SH-SY5Y (cell line): ENCODE results near the gene MAP1LC3B2.

Experiments
- GATA2 ChIP-seq: IDR thresholded peaks from 2 replicates; pipeline ENCODE4 v1.6.1; 2011; ENCODE audit warnings: mild to moderate bottlenecking, low read depth, low read length
- GATA3 ChIP-seq: IDR thresholded peaks from 2 replicates; pipeline ENCODE4 v1.6.1; 2011; ENCODE audit warnings: low read depth, mild to moderate bottlenecking, low read length, moderate library complexity

MAP1LC3B2 gene

GRCh38 chr12:116621194-116621593 lies 62.0 kb downstream of the MAP1LC3B2 start:
- TF ChIP-seq GATA2: no peak
- no peak for TF ChIP-seq GATA3

GRCh38 chr12:116624516-116624915 lies 65.3 kb downstream of the MAP1LC3B2 start:
- TF ChIP-seq GATA2 (no peak), GATA3 (no peak)

- no peak for TF ChIP-seq GATA3
- TF ChIP-seq GATA2: no peak
These were observed 67.0 kb downstream of the MAP1LC3B2 start for GRCh38 chr12:116626153-116626552.
